Gastroesophageal sphincter (tissue), 4 donors: ENCODE results near the gene KLK4. TPM values are rescaled to one million over a fixed set of nuclear protein-coding genes. Genes with fewer than 3 reads are reported as not detected.
"Not testable (repeated sequence)": the region's sequence is repeated elsewhere in the genome, so short reads cannot be mapped to it uniquely, and the experiment has no call there.

Experiments
- ATAC-seq: fragments of 150-250 bp; one replicate; pipeline ENCODE4 v1.9.1; 2016; ENCODE audit warnings: mild to moderate bottlenecking, moderate library complexity
- H3K27ac ChIP-seq, 4 donors: fragments of 200-600 bp; sonication (generic) in 3 of 4; 1 replicate in 3 of 4; 2 replicates in 1 of 4; pipeline ENCODE4 v1.5.1; 2016 to 2019
- H3K27me3 ChIP-seq: fragments of 200-600 bp; sonication (generic); one replicate; pipeline ENCODE4 v1.5.1; 2019
- H3K36me3 ChIP-seq, 2 donors: fragments of 200-600 bp; sonication (generic); one replicate each; pipeline ENCODE4 v1.5.1; 2019; ENCODE audit warnings: control low read depth in 1 of 2
- H3K4me1 ChIP-seq, 3 donors: fragments of 200-600 bp; sonication (generic); 1 replicate in 2 of 3; 2 replicates in 1 of 3; pipeline ENCODE4 v1.5.1; 2016 to 2019; ENCODE audit warnings: control low read depth in 2 of 3
- H3K4me3 ChIP-seq, 2 donors: fragments of 200-600 bp; sonication (generic); one replicate each; pipeline ENCODE4 v1.5.1; 2019; ENCODE audit warnings: mild to moderate bottlenecking in 1 of 2, moderate library complexity in 1 of 2
- H3K9me3 ChIP-seq, 3 donors: fragments of 200-600 bp; sonication (generic); one replicate each; pipeline ENCODE4 v1.5.1; 2017 to 2019; ENCODE audit warnings: control low read depth in 2 of 3
- CTCF ChIP-seq, 4 experiments: fragments of 200-600 bp in 2 of 4; fragments of 450-650 bp in 2 of 4; sonication (generic) in 1 of 4; IDR thresholded peaks; one replicate each; pipeline ENCODE4 v1.5.1; 2017 to 2019; ENCODE audit warnings: antibody characterized with exemption in 4 of 4, mild to moderate bottlenecking in 2 of 4, moderate library complexity in 2 of 4
- EP300 ChIP-seq: sonication (generic); formaldehyde crosslinking; IDR thresholded peaks from one replicate; pipeline ENCODE4 v1.6.1; 2017; ENCODE audit warnings: antibody characterized with exemption, mild to moderate bottlenecking
- POLR2A ChIP-seq, 2 donors: fragments of 450-650 bp; IDR thresholded peaks; one replicate each; pipeline ENCODE4 v1.6.1; 2017; ENCODE audit warnings: antibody characterized with exemption in 2 of 2, mild to moderate bottlenecking in 2 of 2, moderate library complexity in 1 of 2
- POLR2AphosphoS5 ChIP-seq: sonication (generic); formaldehyde crosslinking; IDR thresholded peaks from one replicate; pipeline ENCODE4 v1.6.1; 2017; ENCODE audit warnings: antibody characterized with exemption
- WGBS, 2 donors: methylation state at CpG; one replicate each; pipeline ENCODE4 v1.1.5; 2018; ENCODE audit warnings: low coverage in 1 of 2; 5-methylcytosine and 5-hydroxymethylcytosine counted together
- total RNA-seq, 4 donors: library from RNA; depleted of rRNA; stranded (reverse); fragments of >200 nt; gene quantifications; one replicate each; pipeline ENCODE4 v1.1.0, GENCODE V29; 2016

KLK4 gene
- total RNA-seq, 4 donors from 2014 or later = not detected

DNA sequence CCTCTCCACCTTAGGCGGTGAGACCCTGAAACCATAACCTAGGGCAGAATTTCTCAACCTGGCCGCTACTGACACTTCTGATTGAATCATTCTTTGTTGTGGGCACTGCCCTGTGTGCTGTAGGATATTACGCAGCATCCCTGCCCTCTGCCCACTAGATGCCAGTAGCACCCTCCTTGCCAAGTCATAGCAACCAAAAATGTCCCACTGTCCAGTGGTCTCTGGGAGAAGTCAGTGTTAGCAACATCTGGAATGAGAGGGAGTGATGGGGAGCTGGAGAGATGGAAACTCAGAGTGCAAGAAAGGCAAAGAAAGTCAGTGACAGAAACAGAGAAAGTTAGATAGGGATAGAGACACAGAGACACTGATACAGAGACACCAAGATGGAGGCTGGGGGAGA lies 13.6 kb downstream of the KLK4 start:
- Histone ChIP-seq H3K9me3 (no peaks in the 10 kb centered on the region), H3K27me3 (peaks cover 67% of the 10 kb centered on the region), H3K4me3 (no peak overlapping the region), H3K27ac (no peak overlapping the region), H3K4me1 (no peaks in the 10 kb centered on the region), H3K36me3 (no peaks in the 10 kb centered on the region)
- no CpG with 5 or more reads among the region's 3 CpGs for WGBS, 2 donors
- no peak for TF ChIP-seq POLR2A (IDR thresholded peaks at IDR 0.05)
- TF ChIP-seq CTCF (IDR thresholded peaks at IDR 0.05) = no peak
- TF ChIP-seq EP300 = no peak
- no peak for TF ChIP-seq POLR2AphosphoS5
- no peak for ATAC-seq

DNA sequence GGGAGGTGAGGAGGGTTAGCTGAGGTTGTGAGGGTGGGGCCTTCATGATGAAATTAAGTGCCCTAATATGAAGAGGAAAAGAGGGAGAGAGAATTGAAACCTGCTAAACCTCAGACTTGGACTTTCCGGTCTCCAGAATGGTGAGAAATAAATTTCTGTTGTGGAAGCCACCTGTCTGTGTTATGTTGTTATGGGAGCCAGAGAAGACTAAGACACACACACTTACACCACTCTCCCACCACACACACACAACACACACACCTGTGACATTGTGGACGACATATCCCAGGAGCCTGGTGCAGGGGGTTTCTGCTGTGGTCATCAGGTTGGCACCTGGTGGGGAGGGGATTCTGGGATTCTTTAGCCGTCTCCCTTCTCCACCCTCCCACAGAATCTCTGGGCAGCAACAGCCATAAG lies 14.0 kb downstream of the KLK4 start:
- no peaks in the 10 kb centered on the region for H3K36me3 ChIP-seq
- no peaks in the 10 kb centered on the region for H3K4me1 ChIP-seq
- H3K27ac ChIP-seq = no peak overlapping the region
- WGBS, 2 donors = 88% methylated on average over 1 of the region's 3 CpGs; no CpG with 5 or more reads in 1 of the 2 donors
- TF ChIP-seq EP300 (no peak), POLR2A (IDR thresholded peaks at IDR 0.05) (no peak), POLR2AphosphoS5 (no peak), CTCF (IDR thresholded peaks at IDR 0.05) (no peak)
- no peak for ATAC-seq
- no peak overlapping the region for H3K4me3 ChIP-seq
- H3K9me3 ChIP-seq = no peaks in the 10 kb centered on the region
- H3K27me3 ChIP-seq = peaks cover 70% of the 10 kb centered on the region

DNA sequence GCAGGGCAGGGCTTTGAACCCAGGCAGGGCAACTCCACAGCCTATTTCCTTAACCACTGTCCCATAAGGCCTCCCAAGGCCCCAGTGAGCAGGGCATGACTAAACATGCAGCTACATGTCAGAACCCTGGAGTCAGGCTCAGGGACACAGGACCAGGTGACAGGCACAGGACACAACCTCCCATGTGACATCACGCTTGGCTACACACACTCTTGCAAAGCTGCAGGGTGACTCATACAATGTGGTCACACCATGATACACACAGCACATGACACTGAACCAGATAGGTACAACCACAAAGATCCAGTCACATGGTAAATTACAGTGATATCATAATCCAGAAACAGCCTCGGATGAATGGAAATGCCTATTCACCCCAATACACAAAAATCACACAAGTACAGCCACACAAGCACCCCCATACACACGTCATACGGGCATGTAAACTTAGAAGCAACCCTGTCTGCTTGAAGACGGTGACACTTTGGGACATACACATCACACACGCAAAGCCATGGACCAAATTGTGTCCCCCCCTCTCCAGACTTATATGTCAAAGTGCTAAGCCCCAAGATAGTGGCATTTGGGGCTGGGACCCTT lies 14.5 kb downstream of the KLK4 start:
- H3K27ac ChIP-seq = no peak overlapping the region
- TF ChIP-seq POLR2AphosphoS5 (no peak), CTCF (IDR thresholded peaks at IDR 0.05) (no peak), EP300 (no peak), POLR2A (IDR thresholded peaks at IDR 0.05) (no peak)
- WGBS, 2 donors = 37 to 69% methylated on average over 2 to 6 of the region's 6 CpGs
- no peak overlapping the region for H3K4me3 ChIP-seq
- no peak for ATAC-seq
- H3K27me3 ChIP-seq = peaks cover 75% of the 10 kb centered on the region
- no peaks in the 10 kb centered on the region for H3K4me1 ChIP-seq
- H3K36me3 ChIP-seq = no peaks in the 10 kb centered on the region
- no peaks in the 10 kb centered on the region for H3K9me3 ChIP-seq

DNA sequence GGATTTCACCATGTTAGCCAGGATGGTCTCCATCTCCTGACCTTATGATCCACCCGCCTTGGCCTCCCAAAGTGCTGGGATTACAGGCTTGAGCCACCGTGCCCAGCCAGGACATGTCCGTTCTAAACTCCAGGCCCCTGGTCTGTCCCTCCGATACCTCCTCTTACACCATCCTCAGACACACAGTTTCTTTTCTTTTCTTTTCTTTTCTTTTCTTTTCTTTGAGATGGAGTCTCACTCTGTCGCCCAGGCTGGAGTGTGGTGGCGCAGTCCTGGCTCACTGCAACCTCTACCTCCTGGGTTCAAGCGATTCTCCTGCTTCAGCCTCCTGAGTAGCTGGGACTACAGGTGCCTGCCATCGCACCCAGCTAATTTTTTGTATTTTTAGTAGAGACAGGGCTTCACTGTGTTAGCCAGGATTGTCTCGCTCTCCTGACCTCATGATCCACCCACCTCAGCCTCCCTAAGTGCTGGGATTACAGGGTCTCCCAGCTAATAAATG lies 15.1 kb downstream of the KLK4 start:
- ATAC-seq, H3K4me1 ChIP-seq, H3K9me3 ChIP-seq, H3K36me3 ChIP-seq, H3K4me3 ChIP-seq, H3K27ac ChIP-seq: not testable (repeated sequence)
- WGBS, 2 donors = 78 to 80% methylated on average over 3 to 9 of the region's 9 CpGs
- H3K27me3 ChIP-seq = peaks cover 80% of the 10 kb centered on the region

GRCh38 chr19:50894478-50895356 lies 16.5 kb downstream of the KLK4 start:
- no peaks in the 10 kb centered on the region for H3K36me3 ChIP-seq
- no peak overlapping the region for H3K27ac ChIP-seq
- H3K4me3 ChIP-seq = no peak overlapping the region
- no peak for ATAC-seq
- no peak for TF ChIP-seq EP300
- H3K4me1 ChIP-seq = no peaks in the 10 kb centered on the region
- H3K9me3 ChIP-seq = no peaks in the 10 kb centered on the region
- peaks cover 70% of the 10 kb centered on the region for H3K27me3 ChIP-seq
- WGBS, 2 donors = 50 to 56% methylated on average over 3 to 6 of the region's 10 CpGs
